ENCODE data around the gene MYO1H. TPM values are rescaled to one million over a fixed set of nuclear protein-coding genes. Genes with fewer than 3 reads are reported as not detected.

MYO1H gene
- total RNA-seq, 4 donors from 2014 or later, result not detected

- TF ChIP-seq POLR2A (IDR thresholded peaks at IDR 0.05), result no peak
- TF ChIP-seq, protein P1, sequence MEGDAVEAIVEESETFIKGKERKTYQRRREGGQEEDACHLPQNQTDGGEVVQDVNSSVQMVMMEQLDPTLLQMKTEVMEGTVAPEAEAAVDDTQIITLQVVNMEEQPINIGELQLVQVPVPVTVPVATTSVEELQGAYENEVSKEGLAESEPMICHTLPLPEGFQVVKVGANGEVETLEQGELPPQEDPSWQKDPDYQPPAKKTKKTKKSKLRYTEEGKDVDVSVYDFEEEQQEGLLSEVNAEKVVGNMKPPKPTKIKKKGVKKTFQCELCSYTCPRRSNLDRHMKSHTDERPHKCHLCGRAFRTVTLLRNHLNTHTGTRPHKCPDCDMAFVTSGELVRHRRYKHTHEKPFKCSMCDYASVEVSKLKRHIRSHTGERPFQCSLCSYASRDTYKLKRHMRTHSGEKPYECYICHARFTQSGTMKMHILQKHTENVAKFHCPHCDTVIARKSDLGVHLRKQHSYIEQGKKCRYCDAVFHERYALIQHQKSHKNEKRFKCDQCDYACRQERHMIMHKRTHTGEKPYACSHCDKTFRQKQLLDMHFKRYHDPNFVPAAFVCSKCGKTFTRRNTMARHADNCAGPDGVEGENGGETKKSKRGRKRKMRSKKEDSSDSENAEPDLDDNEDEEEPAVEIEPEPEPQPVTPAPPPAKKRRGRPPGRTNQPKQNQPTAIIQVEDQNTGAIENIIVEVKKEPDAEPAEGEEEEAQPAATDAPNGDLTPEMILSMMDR (IDR thresholded peaks at IDR 0.05 in 4 of 5, conservative IDR thresholded peaks at IDR 0.05 in 1 of 5), result no peak
- in situ Hi-C loops (cut with MboI; ENCODE audit: low sequenced_read_pairs in 4 of 4), result no loop called here
- no peaks in the 10 kb centered on the region for H3K27me3 ChIP-seq
- peaks cover 0 to 22% of the 10 kb centered on the region in 2 donors for H3K4me1 ChIP-seq
- H3K36me3 ChIP-seq, result peaks cover 0 to 97% of the 10 kb centered on the region in 2 donors
- intact Hi-C loops (cut with DNase I; ENCODE audit: low total_unique reads), result no loop called here
- peak; percentile 53 to 58 for ATAC-seq
- H3K4me3 ChIP-seq, result no peak overlapping the region
- peak; percentile 6 to 31 for DNase-seq
- no peaks in the 10 kb centered on the region for H3K9me3 ChIP-seq
- peak overlapping the region in 1 of 4 donors; percentile 22 for H3K27ac ChIP-seq
These were observed 141.6 kb downstream of the MYO1H start for GRCh38 chr12:109489016-109489954.

DNA sequence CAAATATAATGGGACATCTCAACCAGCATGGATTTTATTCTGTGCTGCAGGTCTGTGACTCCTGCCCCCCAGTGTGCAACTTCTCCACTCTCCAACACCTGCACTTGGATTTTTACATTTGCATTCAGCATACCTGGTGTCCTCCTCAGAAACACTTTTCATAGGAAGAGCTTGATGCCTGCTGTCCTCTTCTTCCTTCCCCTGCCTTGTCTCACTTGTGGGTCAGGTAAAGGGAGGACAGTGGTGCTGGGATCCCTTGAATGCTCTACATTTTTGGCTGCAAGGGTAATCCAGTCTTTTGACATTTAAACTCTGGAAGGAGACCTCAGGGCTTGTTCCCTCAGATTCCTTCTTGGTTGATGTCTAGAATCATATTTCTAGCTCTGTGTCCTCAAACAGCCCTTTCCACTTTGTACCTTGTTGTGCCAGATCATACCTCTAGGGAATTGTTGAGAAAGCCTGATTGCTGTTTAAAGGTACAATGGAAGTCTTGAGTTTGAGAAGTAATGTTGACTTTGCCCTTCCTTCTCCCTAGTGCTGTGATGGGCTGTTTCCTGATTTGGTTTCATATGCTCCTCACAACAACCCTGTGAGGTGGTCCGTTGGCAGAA is 142.4 kb downstream of the MYO1H start:
- peaks cover 0 to 97% of the 10 kb centered on the region in 2 donors for H3K36me3 ChIP-seq
- in situ Hi-C loops (cut with MboI; ENCODE audit: low sequenced_read_pairs in 4 of 4) (no loop called here), intact Hi-C loops (cut with DNase I; ENCODE audit: low total_unique reads) (no loop called here)
- peak overlapping the region in 1 of 4 donors; percentile 22 for H3K27ac ChIP-seq
- no peaks in the 10 kb centered on the region for H3K9me3 ChIP-seq
- TF ChIP-seq, protein P1 (IDR thresholded peaks at IDR 0.05 in 4 of 5, conservative IDR thresholded peaks at IDR 0.05 in 1 of 5), result no peak
- TF ChIP-seq POLR2A (IDR thresholded peaks at IDR 0.05), result no peak
- peak; percentile 62 to 68 for ATAC-seq
- DNase-seq, result no peak
- peaks cover 0 to 22% of the 10 kb centered on the region in 2 donors for H3K4me1 ChIP-seq
- no peaks in the 10 kb centered on the region for H3K27me3 ChIP-seq
- no peak overlapping the region for H3K4me3 ChIP-seq

- DNase-seq (no peak), ATAC-seq (no peak)
- Histone ChIP-seq H3K4me1 (peaks cover 0 to 22% of the 10 kb centered on the region in 2 donors), H3K27me3 (no peaks in the 10 kb centered on the region), H3K4me3 (no peak overlapping the region), H3K9me3 (no peaks in the 10 kb centered on the region), H3K27ac (no peak overlapping the region), H3K36me3 (peaks cover 0 to 92% of the 10 kb centered on the region in 2 donors)
- in situ Hi-C loops (cut with MboI; ENCODE audit: low sequenced_read_pairs in 4 of 4), result no loop called here
- intact Hi-C loops (cut with DNase I; ENCODE audit: low total_unique reads), result no loop called here
- TF ChIP-seq, protein P1 (IDR thresholded peaks at IDR 0.05 in 4 of 5, conservative IDR thresholded peaks at IDR 0.05 in 1 of 5), result no peak
- no peak for TF ChIP-seq POLR2A (IDR thresholded peaks at IDR 0.05)
These were observed 144.0 kb downstream of the MYO1H start for GRCh38 chr12:109491671-109492070.

DNA sequence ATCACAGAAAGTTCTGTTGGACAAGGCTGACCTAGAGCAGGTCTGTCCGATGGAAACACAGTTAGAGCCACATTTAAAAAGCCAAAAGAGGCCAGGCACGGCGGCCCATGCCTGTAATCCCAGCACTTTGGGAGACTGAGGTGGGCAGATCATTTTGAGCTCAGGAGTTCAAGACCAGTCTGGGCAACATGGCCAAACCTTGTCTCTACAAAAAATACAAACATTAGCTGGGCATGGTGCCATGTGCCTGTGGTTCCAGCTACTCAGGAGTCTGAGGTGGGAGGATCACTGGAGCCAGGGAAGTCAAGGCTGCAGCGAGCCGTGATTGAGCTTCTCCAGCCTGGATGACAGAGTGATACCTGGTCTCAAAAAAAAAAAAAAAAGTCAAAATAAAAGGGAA is 144.7 kb downstream of the MYO1H start:
- H3K36me3 ChIP-seq, result peaks cover 0 to 90% of the 10 kb centered on the region in 2 donors
- no peak for TF ChIP-seq POLR2A (IDR thresholded peaks at IDR 0.05)
- TF ChIP-seq, protein P1 (IDR thresholded peaks at IDR 0.05 in 4 of 5, conservative IDR thresholded peaks at IDR 0.05 in 1 of 5), result no peak
- intact Hi-C loops (cut with DNase I; ENCODE audit: low total_unique reads), result no loop called here

More for the DNA sequence above, 144.7 kb downstream of the MYO1H start:
- DNase-seq (no peak), ATAC-seq (no peak)
- Histone ChIP-seq H3K4me3 (no peak overlapping the region), H3K27ac (no peak overlapping the region), H3K4me1 (peaks cover 0 to 22% of the 10 kb centered on the region in 2 donors), H3K9me3 (no peaks in the 10 kb centered on the region), H3K27me3 (no peaks in the 10 kb centered on the region)
- in situ Hi-C loops (cut with MboI; ENCODE audit: low sequenced_read_pairs in 4 of 4), result no loop called here

Measured in gastrocnemius medialis (tissue), 4 donors.